IMR-90 (cell line): ENCODE results near the gene KCNAB2. TPM values are rescaled to one million over a fixed set of nuclear protein-coding genes. Genes with fewer than 3 reads are reported as not detected.

Source experiments
- ATAC-seq: fragments of 200-7000 bp; cut with Tn5 transposase; 2 replicates; pipeline ENCODE4 v1.9.1; 2020; ENCODE audit warnings: low read depth, mild to moderate bottlenecking, moderate library complexity
- BruUV-seq: library from RNA; stranded (reverse); fragments of 400-500 nt; replicated peaks from 2 replicates; lab custom pipeline; 2021; lab: Mats Ljungman, UMichigan
- CTCF ChIA-PET: fragments of 300-600 bp; formaldehyde crosslinking; extraction: SDS; loops from one replicate; lab custom pipeline; 2021; ENCODE audit warnings: antibody characterized with exemption; lab: Yijun Ruan, JAX
- POLR2A ChIA-PET: fragments of 300-600 bp; sonication (Branson Sonifier 250); formaldehyde crosslinking; loops from one replicate; lab custom pipeline; 2022; ENCODE audit warnings: antibody characterized with exemption; ENCODE audit not compliant: unreplicated experiment; lab: Charles Lee
- DNase-seq: peaks from one replicate; pipeline ENCODE4 v3.0.0; 2013
- H2AFZ ChIP-seq: replicated peaks from 2 replicates; pipeline ENCODE3; 2013; ENCODE audit warnings: low read length, mild to moderate bottlenecking; ENCODE audit not compliant: poor library complexity
- H2AK5ac ChIP-seq: 2 replicates; pipeline ENCODE4 v1.6.1; 2013; ENCODE audit warnings: low read depth, low read length, inconsistent platforms
- H2AK9ac ChIP-seq: replicated peaks from 2 replicates; pipeline ENCODE3; 2013; ENCODE audit warnings: mild to moderate bottlenecking, low read depth, low read length, moderate library complexity; ENCODE audit not compliant: poor library complexity
- H2BK120ac ChIP-seq: 2 replicates; pipeline ENCODE4 v1.6.1; 2013; ENCODE audit warnings: low read depth, low read length, inconsistent platforms
- H2BK15ac ChIP-seq: 3 replicates; pipeline ENCODE4 v1.6.1; 2013; ENCODE audit warnings: low read depth, low read length, inconsistent platforms
- H2BK20ac ChIP-seq: 2 replicates; pipeline ENCODE4 v1.6.1; 2013; ENCODE audit warnings: low read depth, mild to moderate bottlenecking, inconsistent platforms, low read length, moderate library complexity
- H2BK5ac ChIP-seq: 2 replicates; pipeline ENCODE4 v1.6.1; 2013; ENCODE audit warnings: mild to moderate bottlenecking, low read depth, low read length, inconsistent platforms; ENCODE audit not compliant: poor library complexity, severe bottlenecking
- H3K14ac ChIP-seq: replicated peaks from 2 replicates; pipeline ENCODE4 v1.6.1; 2013; ENCODE audit warnings: low read depth, low read length, inconsistent platforms
- H3K18ac ChIP-seq: 2 replicates; pipeline ENCODE4 v1.6.1; 2013; ENCODE audit warnings: low read depth, low read length, control low read depth
- H3K23ac ChIP-seq: 2 replicates; pipeline ENCODE4 v1.6.1; 2013; ENCODE audit warnings: low read depth, low read length, inconsistent platforms
- H3K27ac ChIP-seq: 2 replicates; pipeline ENCODE4 v1.5.1; 2013; ENCODE audit warnings: mild to moderate bottlenecking, control low read depth, low read length; ENCODE audit not compliant: insufficient read depth
- H3K27me3 ChIP-seq: 2 replicates; pipeline ENCODE4 v1.6.1; 2013; ENCODE audit warnings: low read length; ENCODE audit not compliant: control insufficient read depth, insufficient read depth
- H3K36me3 ChIP-seq: 2 replicates; pipeline ENCODE4 v1.6.1; 2013; ENCODE audit warnings: low read length, mixed read lengths; ENCODE audit not compliant: control insufficient read depth, insufficient read depth
- H3K4ac ChIP-seq: 2 replicates; pipeline ENCODE4 v1.6.1; 2013; ENCODE audit warnings: low read depth, low read length, inconsistent platforms
- H3K4me1 ChIP-seq: 2 replicates; pipeline ENCODE4 v1.6.1; 2013; ENCODE audit warnings: low read length, mixed read lengths; ENCODE audit not compliant: control insufficient read depth, insufficient read depth
- H3K4me2 ChIP-seq: 2 replicates; pipeline ENCODE4 v1.6.1; 2013; ENCODE audit warnings: low read depth, mild to moderate bottlenecking, control low read depth, low read length, moderate library complexity
- H3K4me3 ChIP-seq: 2 replicates; pipeline ENCODE4 v1.5.1; 2013; ENCODE audit warnings: low read depth, mild to moderate bottlenecking, control low read depth, low read length, moderate library complexity; ENCODE audit not compliant: insufficient read depth
- H3K56ac ChIP-seq: 2 replicates; pipeline ENCODE4 v1.6.1; 2013; ENCODE audit warnings: low read length, inconsistent platforms; ENCODE audit not compliant: insufficient read depth; ENCODE audit errors: extremely low read depth
- H3K79me1 ChIP-seq, 2 experiments: 2 replicates each; pipeline ENCODE4 v1.6.1; 2013; ENCODE audit warnings: low read length in 2 of 2, inconsistent platforms in 1 of 2, low read depth in 1 of 2
- H3K9ac ChIP-seq: 2 replicates; pipeline ENCODE4 v1.6.1; 2013; ENCODE audit warnings: low read depth, low read length, control low read depth
- H3K9me1 ChIP-seq: 2 replicates; pipeline ENCODE4 v1.6.1; 2013; ENCODE audit warnings: low read length, inconsistent platforms; ENCODE audit not compliant: insufficient read depth
- H3K9me3 ChIP-seq: 2 replicates; pipeline ENCODE4 v1.6.1; 2013; ENCODE audit warnings: low read length; ENCODE audit not compliant: control insufficient read depth, insufficient read depth
- H4K20me1 ChIP-seq: 2 replicates; pipeline ENCODE4 v1.6.1; 2013; ENCODE audit warnings: low read length, inconsistent platforms; ENCODE audit not compliant: insufficient read depth
- H4K5ac ChIP-seq: 2 replicates; pipeline ENCODE4 v1.6.1; 2013; ENCODE audit warnings: mild to moderate bottlenecking, low read depth, low read length, control low read depth
- H4K8ac ChIP-seq, 2 experiments: 2 replicates each; pipeline ENCODE4 v1.6.1; 2013; ENCODE audit warnings: low read depth in 2 of 2, low read length in 2 of 2, control low read depth in 1 of 2, inconsistent platforms in 1 of 2
- H4K91ac ChIP-seq: 2 replicates; pipeline ENCODE4 v1.6.1; 2013; ENCODE audit warnings: low read depth, low read length, inconsistent platforms; ENCODE audit not compliant: insufficient read depth
- BHLHE40 ChIP-seq: fragments of 150-350 bp; IDR thresholded peaks from 2 replicates; pipeline ENCODE4 v1.6.1; 2016; ENCODE audit warnings: mild to moderate bottlenecking, low read depth, low read length
- CEBPB ChIP-seq: IDR thresholded peaks from 2 replicates; pipeline ENCODE4 v1.6.1; 2012; ENCODE audit warnings: low read depth, low read length, improper control_type of control experiment
- CHD1 ChIP-seq: IDR thresholded peaks from 2 replicates; pipeline ENCODE4 v1.6.1; 2012; ENCODE audit warnings: low read depth, low read length, improper control_type of control experiment
- FOS ChIP-seq: fragments of 150-350 bp; IDR thresholded peaks from 2 replicates; pipeline ENCODE4 v1.6.1; 2016; ENCODE audit warnings: low read depth, low read length
- MAFK ChIP-seq: IDR thresholded peaks from 2 replicates; pipeline ENCODE4 v1.6.1; 2012; ENCODE audit warnings: low read depth, low read length, improper control_type of control experiment
- MAZ ChIP-seq: IDR thresholded peaks from 2 replicates; pipeline ENCODE4 v1.6.1; 2012; ENCODE audit warnings: low read depth, mild to moderate bottlenecking, low read length, improper control_type of control experiment, moderate library complexity, borderline replicate concordance
- MXI1 ChIP-seq: IDR thresholded peaks from 2 replicates; pipeline ENCODE4 v1.6.1; 2012; ENCODE audit warnings: low read depth, mild to moderate bottlenecking, low read length, moderate library complexity, borderline replicate concordance
- NFE2L2 ChIP-seq: fragments of 150-350 bp; IDR thresholded peaks from 2 replicates; pipeline ENCODE4 v1.6.1; 2016; ENCODE audit warnings: low read depth, mild to moderate bottlenecking, low read length
- POLR2A ChIP-seq: IDR thresholded peaks from 2 replicates; pipeline ENCODE4 v1.6.1; 2012; ENCODE audit warnings: mild to moderate bottlenecking, low read depth, low read length
- RAD21 ChIP-seq: IDR thresholded peaks from 2 replicates; pipeline ENCODE4 v1.6.1; 2012; ENCODE audit warnings: low read length, improper control_type of control experiment
- RCOR1 ChIP-seq: IDR thresholded peaks from 2 replicates; pipeline ENCODE4 v1.6.1; 2012; ENCODE audit warnings: mild to moderate bottlenecking, low read length, improper control_type of control experiment; ENCODE audit not compliant: insufficient replicate concordance
- RFX5 ChIP-seq: IDR thresholded peaks from 2 replicates; pipeline ENCODE4 v1.8.0; 2012; ENCODE audit warnings: low read depth, mild to moderate bottlenecking, low read length, moderate library complexity
- SMC3 ChIP-seq: fragments of 150-350 bp; IDR thresholded peaks from 2 replicates; pipeline ENCODE4 v1.6.1; 2016; ENCODE audit warnings: low read depth, mild to moderate bottlenecking, antibody characterized with exemption, low read length, moderate library complexity
- WGBS, 2 experiments: methylation state at CpG; one replicate each; pipeline versions ENCODE4 v1.1.5 to v1.1.7; 2013; ENCODE audit warnings: missing lambda C conversion rate in 2 of 2; ENCODE audit not compliant: insufficient read length in 1 of 2; ENCODE audit errors: extremely low coverage in 2 of 2; 5-methylcytosine and 5-hydroxymethylcytosine counted together
- dilution Hi-C: fragments of 300-500 bp; cut with HindIII; formaldehyde crosslinking; loops from one replicate; pipeline ENCODE4 v1.14.3; 2018; ENCODE audit warnings: low sequenced_read_pairs; ENCODE audit not compliant: unreplicated experiment
- in situ Hi-C: fragments of 300-500 bp; cut with MboI; formaldehyde crosslinking; loops from 3 replicates; pipeline ENCODE4 v1.14.3; 2019; ENCODE audit warnings: low sequenced_read_pairs, inconsistent platforms, mixed read lengths
- intact Hi-C: fragments of 100-400 bp; cut with micrococcal nuclease; formaldehyde crosslinking; loops from 2 replicates; pipeline ENCODE4 v1.10.0; 2022
- polyA plus RNA-seq, 3 experiments: library from polyadenylated mRNA; depleted of rRNA; stranded (reverse); fragments of >200 nt; gene quantifications; 2 replicates each; pipeline ENCODE4 v1.2.3, GENCODE V29; 2012; ENCODE audit warnings: low replicate concordance in 1 of 3
- total RNA-seq: library from RNA; depleted of rRNA; stranded (reverse); fragments of >200 nt; gene quantifications from 2 replicates; pipeline ENCODE4 v1.2.3, GENCODE V29; 2012
- TF ChIP-seq, protein P1 (sequence below): conservative IDR thresholded peaks from 2 replicates; pipeline ENCODE4 v1.5.1; 2012; ENCODE audit warnings: mild to moderate bottlenecking, low read depth, low read length, improper control_type of control experiment
- TF ChIP-seq, protein P2 (sequence below): fragments of 150-350 bp; IDR thresholded peaks from 2 replicates; pipeline ENCODE4 v1.6.1; 2017; ENCODE audit warnings: mild to moderate bottlenecking, antibody characterized with exemption, low read length, low read depth
- TF ChIP-seq, protein P3 (sequence below): fragments of 150-350 bp; IDR thresholded peaks from 2 replicates; pipeline ENCODE4 v1.6.1; 2016; ENCODE audit warnings: low read depth, mild to moderate bottlenecking, low read length, moderate library complexity, borderline replicate concordance

Gene KCNAB2
- total and polyA plus RNA-seq, 2 of the 4 experiments (the other 2 are of a cell fraction) = 1.3 to 4.2 TPM

DNA sequence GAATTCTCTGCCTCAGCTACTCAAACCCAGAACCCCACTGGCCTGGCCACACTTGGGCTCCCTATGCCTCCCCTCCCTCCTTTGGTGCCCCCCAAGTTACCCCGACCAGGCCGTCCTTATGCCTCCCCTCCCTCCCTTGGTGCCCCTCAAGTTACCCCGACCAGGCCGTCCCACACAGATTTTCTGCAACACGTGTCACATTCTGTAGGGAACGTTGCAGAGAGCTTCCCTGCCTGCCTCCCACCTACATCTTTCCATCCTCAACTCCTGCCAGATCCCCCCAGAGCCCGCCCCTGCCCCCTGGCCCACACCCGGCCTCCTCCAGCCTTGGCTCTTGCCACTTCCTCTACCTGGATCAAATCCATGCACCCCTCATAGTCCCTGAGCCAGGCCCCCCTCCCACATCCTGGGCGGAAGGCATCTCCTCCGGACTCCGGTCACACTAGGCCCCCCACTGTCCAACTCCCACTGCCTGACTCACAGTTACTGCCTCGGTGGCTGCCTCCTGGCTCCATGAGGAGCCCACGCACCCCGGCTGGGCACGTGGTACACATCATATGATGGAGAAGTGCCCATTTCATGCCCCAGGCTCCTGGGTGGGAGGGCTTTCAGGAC lies 41.2 kb downstream of the KCNAB2 start:
- Histone ChIP-seq H3K23ac (no peak overlapping the region), H3K9me1 (no peaks in the 10 kb centered on the region), H3K4ac (no peak overlapping the region), H3K27ac (no peak overlapping the region), H3K4me3 (no peak overlapping the region), H3K4me1 (no peaks in the 10 kb centered on the region), H2BK5ac (no peak overlapping the region), H4K8ac (no peak overlapping the region), H3K4me2 (no peak overlapping the region), H2AK9ac (no peak overlapping the region), H3K36me3 (no peaks in the 10 kb centered on the region), H3K56ac (no peak overlapping the region), H2AFZ (no peak overlapping the region), H2BK20ac (no peak overlapping the region), H3K79me1 (no peaks in the 10 kb centered on the region), H3K18ac (no peak overlapping the region), H3K27me3 (peaks cover 26% of the 10 kb centered on the region), H4K91ac (no peak overlapping the region), H2BK120ac (no peak overlapping the region), H3K9me3 (no peaks in the 10 kb centered on the region), H3K9ac (no peak overlapping the region), H2AK5ac (no peak overlapping the region), H4K20me1 (no peaks in the 10 kb centered on the region), H2BK15ac (no peak overlapping the region), H3K14ac (no peak overlapping the region), H4K5ac (no peak overlapping the region)
- ChIA-PET CTCF (no interaction called here), POLR2A (no interaction called here)
- no TSS peak for BruUV-seq
- dilution Hi-C loops = no loop called here
- intact Hi-C loops = no loop called here
- in situ Hi-C loops = no loop called here
- 45% methylated on average over 7 of the region's 15 CpGs; no CpG with 5 or more reads in 1 of the 2 experiments for WGBS, 2 experiments
- ATAC-seq = no peak
- no peak for DNase-seq
- no peak for TF ChIP-seq CEBPB
- no peak for TF ChIP-seq POLR2A
- no peak for TF ChIP-seq CHD1
- no peak for TF ChIP-seq RFX5
- TF ChIP-seq SMC3 = no peak
- no peak for TF ChIP-seq RAD21
- TF ChIP-seq BHLHE40 = no peak
- no peak for TF ChIP-seq NFE2L2
- TF ChIP-seq, protein P1, sequence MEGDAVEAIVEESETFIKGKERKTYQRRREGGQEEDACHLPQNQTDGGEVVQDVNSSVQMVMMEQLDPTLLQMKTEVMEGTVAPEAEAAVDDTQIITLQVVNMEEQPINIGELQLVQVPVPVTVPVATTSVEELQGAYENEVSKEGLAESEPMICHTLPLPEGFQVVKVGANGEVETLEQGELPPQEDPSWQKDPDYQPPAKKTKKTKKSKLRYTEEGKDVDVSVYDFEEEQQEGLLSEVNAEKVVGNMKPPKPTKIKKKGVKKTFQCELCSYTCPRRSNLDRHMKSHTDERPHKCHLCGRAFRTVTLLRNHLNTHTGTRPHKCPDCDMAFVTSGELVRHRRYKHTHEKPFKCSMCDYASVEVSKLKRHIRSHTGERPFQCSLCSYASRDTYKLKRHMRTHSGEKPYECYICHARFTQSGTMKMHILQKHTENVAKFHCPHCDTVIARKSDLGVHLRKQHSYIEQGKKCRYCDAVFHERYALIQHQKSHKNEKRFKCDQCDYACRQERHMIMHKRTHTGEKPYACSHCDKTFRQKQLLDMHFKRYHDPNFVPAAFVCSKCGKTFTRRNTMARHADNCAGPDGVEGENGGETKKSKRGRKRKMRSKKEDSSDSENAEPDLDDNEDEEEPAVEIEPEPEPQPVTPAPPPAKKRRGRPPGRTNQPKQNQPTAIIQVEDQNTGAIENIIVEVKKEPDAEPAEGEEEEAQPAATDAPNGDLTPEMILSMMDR = no peak
- no peak for TF ChIP-seq MXI1
- no peak for TF ChIP-seq MAFK
- TF ChIP-seq RCOR1 = no peak
- no peak for TF ChIP-seq FOS
- TF ChIP-seq, protein P2, sequence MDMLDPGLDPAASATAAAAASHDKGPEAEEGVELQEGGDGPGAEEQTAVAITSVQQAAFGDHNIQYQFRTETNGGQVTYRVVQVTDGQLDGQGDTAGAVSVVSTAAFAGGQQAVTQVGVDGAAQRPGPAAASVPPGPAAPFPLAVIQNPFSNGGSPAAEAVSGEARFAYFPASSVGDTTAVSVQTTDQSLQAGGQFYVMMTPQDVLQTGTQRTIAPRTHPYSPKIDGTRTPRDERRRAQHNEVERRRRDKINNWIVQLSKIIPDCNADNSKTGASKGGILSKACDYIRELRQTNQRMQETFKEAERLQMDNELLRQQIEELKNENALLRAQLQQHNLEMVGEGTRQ = no peak
- TF ChIP-seq, protein P3, sequence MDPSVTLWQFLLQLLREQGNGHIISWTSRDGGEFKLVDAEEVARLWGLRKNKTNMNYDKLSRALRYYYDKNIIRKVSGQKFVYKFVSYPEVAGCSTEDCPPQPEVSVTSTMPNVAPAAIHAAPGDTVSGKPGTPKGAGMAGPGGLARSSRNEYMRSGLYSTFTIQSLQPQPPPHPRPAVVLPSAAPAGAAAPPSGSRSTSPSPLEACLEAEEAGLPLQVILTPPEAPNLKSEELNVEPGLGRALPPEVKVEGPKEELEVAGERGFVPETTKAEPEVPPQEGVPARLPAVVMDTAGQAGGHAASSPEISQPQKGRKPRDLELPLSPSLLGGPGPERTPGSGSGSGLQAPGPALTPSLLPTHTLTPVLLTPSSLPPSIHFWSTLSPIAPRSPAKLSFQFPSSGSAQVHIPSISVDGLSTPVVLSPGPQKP = no peak
- TF ChIP-seq MAZ = no peak
